Activated T-cell treated with anti-CD3 and anti-CD28 coated beads, Interleukin-2, amount 50 U/mL, for 72 hours (primary cell): ENCODE measurements around the gene RIPOR1. TPM values are rescaled to one million over a fixed set of nuclear protein-coding genes. Genes with fewer than 3 reads are reported as not detected.
"Not testable (repeated sequence)": the region's sequence is repeated elsewhere in the genome, so short reads cannot be mapped to it uniquely, and the experiment has no call there.

Experiments
- ATAC-seq, 2 donors: fragments of 150-1000 bp; cut with Tn5 transposase; replicated peaks in 1 of 2; 2 replicates each; pipeline ENCODE4 v1.10.0; 2021; ENCODE audit warnings: moderate library complexity in 2 of 2, mild to moderate bottlenecking in 1 of 2
- DNase-seq, 2 donors: peaks; one replicate each; pipeline ENCODE4 v3.0.0; 2021 to 2022; ENCODE audit warnings: mixed read lengths in 1 of 2
- H3K27ac Mint-ChIP-seq: one replicate; pipeline ENCODE4 v1.8.0; 2022; ENCODE audit warnings: mild to moderate bottlenecking, moderate library complexity, mixed read lengths
- H3K27me3 Mint-ChIP-seq: one replicate; pipeline ENCODE4 v1.8.0; 2022; ENCODE audit warnings: low read depth, mixed read lengths
- H3K36me3 Mint-ChIP-seq, 2 donors: one replicate each; pipeline ENCODE4 v1.8.0; 2022; ENCODE audit warnings: mixed read lengths in 2 of 2, mild to moderate bottlenecking in 1 of 2; ENCODE audit not compliant: insufficient read depth in 2 of 2
- H3K4me1 Mint-ChIP-seq: one replicate; pipeline ENCODE4 v1.8.0; 2022; ENCODE audit warnings: low read depth, mixed read lengths
- H3K4me3 Mint-ChIP-seq, 2 donors: one replicate each; pipeline ENCODE4 v1.8.0; 2022; ENCODE audit warnings: mild to moderate bottlenecking in 2 of 2, mixed read lengths in 2 of 2, moderate library complexity in 2 of 2
- H3K9me3 Mint-ChIP-seq, 2 donors: one replicate each; pipeline ENCODE4 v1.8.0; 2022; ENCODE audit warnings: mixed read lengths in 2 of 2
- total RNA-seq, 2 donors: library from RNA; stranded (reverse); gene quantifications; one replicate each; pipeline ENCODE4 v1.2.3, GENCODE V29; 2022

Gene RIPOR1
- total RNA-seq, 2 donors from 2014 or later = 34.2 to 54.6 TPM

DNA sequence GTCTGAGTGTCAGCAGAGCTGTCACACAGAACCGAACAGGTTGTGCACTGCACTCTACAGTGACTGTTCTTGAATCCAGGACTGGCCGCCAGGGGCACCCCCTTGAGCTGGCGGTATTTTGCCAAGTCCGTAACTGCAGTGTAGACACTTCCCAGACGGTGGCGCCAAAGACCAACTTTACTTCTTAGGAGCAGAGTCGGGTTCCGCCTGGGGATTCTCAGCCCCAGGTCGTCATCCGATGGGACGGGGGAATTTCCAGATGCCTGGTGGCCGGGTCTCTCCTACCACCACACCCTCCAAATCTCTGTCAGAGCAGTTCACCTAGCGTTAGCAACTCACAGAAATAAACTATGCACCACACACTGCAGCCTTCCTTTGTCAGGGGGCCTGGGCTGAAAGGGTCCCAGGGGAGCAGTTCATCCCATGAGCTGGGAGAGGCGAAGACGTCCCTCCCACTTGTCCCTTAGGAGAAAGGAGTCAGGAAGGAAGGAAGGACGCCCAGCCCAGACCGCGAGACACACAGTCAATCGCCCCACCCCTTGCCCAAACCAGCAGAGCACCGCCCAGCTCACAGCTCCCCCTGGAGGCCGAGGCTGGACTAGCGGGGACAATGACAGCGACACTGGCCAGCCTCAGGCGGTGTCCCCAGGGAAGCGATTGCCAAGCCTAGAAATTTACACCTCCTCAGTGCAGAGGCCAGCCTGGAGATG lies 7.4 kb upstream of the RIPOR1 start:
- Mint-ChIP-seq H3K9me3 (no peaks in the 10 kb centered on the region), H3K27ac (peak overlapping the region; percentile 86), H3K4me3 (peak overlapping the region; percentile 83 to 94), H3K4me1 (peaks cover 18% of the 10 kb centered on the region), H3K36me3 (no peaks in the 10 kb centered on the region), H3K27me3 (no peaks in the 10 kb centered on the region)
- ATAC-seq (peak; percentile 91 to 93), DNase-seq (peak; percentile 97)

DNA sequence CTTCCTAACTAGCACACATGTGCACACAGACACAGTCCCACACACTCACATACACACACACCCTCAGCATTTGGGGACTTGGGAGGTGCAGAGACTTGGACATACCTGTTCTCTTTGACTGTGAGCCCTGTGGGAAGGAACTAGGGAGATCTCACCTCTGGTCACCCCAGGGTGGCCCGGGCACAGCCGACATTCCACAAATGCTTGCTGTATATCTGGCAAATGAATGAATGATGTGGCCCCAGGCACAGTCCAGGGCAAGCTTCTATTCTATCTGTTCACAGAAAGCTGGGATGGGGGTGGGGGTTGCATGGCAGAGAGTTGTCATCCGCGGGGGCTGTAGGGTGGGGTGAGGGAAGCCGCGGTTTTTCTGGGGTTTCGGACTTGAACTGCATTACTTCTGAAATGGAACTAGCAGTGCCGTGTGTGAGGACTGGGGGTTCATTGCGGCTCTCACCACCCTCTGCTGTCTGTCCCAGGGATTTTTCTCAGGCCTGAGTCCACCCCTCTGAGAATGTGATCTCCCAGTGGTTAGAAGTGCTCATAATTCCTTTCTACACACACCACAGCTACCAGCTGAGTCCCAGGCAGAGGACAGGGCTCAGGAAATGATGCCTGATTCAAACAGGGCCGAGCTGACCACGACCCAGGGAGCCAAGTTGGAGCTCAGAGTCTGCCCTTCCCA lies 3.3 kb upstream of the RIPOR1 start:
- ATAC-seq (no peak), DNase-seq (no peak)
- peaks cover 5% of the 10 kb centered on the region for H3K27me3 Mint-ChIP-seq
- no peaks in the 10 kb centered on the region for H3K9me3 Mint-ChIP-seq
- no peaks in the 10 kb centered on the region for H3K36me3 Mint-ChIP-seq
- H3K27ac Mint-ChIP-seq = no peak overlapping the region
- peaks cover 16% of the 10 kb centered on the region for H3K4me1 Mint-ChIP-seq
- no peak overlapping the region for H3K4me3 Mint-ChIP-seq

DNA sequence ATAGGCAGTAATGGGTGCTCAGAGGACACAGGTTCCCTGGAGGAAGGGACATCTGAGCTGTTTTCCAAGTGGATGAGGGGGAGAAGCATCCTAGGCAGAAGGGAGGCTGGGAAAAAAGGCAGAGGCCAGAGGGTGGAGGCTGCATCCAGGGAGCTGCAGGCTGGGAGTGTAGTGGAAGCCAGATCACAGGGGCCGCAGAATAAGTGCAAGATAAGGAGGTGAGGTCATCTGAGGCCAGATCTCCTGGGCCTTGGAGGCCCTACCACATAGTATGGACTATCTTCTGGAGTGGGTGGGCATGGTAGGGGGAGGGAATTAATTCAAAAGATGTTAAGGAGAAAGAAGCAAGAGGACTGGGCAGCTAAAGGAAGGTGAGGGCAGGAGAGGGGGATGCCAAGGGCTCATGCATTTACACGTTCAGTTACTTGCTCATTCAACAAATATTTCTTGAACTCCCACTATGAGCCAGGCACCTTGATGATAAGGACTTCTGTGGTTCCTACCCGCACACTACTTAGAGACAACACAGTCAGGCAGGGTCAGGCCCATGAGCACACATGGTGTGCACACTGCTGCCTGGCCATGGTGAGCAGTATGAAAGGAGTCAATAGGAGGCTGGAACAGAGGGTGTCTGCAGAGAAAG lies 2.4 kb upstream of the RIPOR1 start:
- Mint-ChIP-seq H3K4me3 (no peak overlapping the region), H3K27me3 (peaks cover 12% of the 10 kb centered on the region), H3K9me3 (no peaks in the 10 kb centered on the region), H3K4me1 (peaks cover 15% of the 10 kb centered on the region), H3K27ac (no peak overlapping the region), H3K36me3 (no peaks in the 10 kb centered on the region)
- DNase-seq (no peak), ATAC-seq (no peak)

DNA sequence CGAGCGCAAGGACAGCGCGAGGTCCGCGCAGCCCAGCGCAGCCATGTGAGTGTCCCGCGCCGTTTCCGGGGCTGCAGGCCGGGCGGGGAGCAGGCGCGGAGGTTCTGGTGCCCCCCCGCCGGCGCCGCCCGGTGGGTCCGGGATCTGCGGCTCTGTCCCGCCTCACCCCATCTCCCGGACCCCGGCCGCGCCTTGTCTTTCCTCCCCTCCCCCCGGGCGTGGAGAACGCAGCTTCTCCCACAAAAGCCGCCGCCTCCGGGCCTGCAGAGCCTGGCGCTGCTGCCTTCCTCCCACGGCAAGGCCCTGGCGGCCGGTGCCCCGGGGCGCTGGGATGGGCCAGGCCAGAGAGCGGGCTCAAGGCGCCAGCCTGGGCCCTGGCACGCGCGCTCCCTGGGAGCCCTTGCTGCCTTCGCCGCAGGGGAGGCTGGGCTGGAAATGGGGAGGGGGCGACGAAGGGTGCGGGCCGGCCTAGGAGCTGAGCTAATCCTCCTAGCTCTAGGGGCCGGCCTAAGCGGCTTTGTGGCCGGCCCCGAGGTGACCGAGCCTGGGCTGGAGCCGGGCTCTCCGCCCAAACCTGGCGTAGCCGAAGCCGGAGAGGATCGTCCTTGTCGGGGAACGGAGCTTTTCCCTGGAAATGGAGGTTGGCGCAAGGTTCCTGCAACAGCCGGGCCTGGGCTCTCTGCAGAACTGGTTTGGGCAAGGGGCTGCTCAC lies 397 bp downstream of the RIPOR1 start:
- peaks cover 19% of the 10 kb centered on the region for H3K4me1 Mint-ChIP-seq
- no peaks in the 10 kb centered on the region for H3K36me3 Mint-ChIP-seq
- H3K27me3 Mint-ChIP-seq = peaks cover 28% of the 10 kb centered on the region
- H3K27ac Mint-ChIP-seq = no peak overlapping the region
- H3K4me3 Mint-ChIP-seq = peak overlapping the region; percentile 81 to 84
- H3K9me3 Mint-ChIP-seq = no peaks in the 10 kb centered on the region
- DNase-seq (peak; percentile 47 to 54), ATAC-seq (peak; percentile 63 to 69)

DNA sequence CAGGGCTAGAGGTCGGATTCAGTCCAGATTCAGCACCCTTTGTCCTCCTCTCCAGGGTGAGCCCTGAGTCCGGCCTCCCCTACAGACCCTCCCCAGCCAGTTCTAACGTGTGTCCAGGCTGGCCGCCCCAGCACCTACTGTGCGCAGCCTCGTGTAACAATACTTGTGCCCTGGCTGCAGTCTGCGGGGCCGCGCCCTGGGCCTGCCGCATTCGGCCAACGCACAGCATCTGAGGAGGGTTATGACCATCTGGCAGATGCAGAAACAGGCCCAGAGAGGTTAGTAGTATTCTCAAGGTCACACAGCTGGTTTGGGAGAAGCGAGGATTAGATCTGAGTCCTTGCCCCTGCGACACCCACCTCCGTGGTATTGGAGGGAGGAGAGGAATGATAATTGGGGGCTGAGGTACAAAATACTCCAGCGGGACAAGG lies 968 bp downstream of the RIPOR1 start:
- H3K4me1 Mint-ChIP-seq = peaks cover 19% of the 10 kb centered on the region
- no peaks in the 10 kb centered on the region for H3K9me3 Mint-ChIP-seq
- no peak for DNase-seq
- no peak overlapping the region for H3K27ac Mint-ChIP-seq
- no peak for ATAC-seq
- no peaks in the 10 kb centered on the region for H3K36me3 Mint-ChIP-seq
- peak overlapping the region; percentile 81 to 84 for H3K4me3 Mint-ChIP-seq
- H3K27me3 Mint-ChIP-seq = peaks cover 28% of the 10 kb centered on the region

DNA sequence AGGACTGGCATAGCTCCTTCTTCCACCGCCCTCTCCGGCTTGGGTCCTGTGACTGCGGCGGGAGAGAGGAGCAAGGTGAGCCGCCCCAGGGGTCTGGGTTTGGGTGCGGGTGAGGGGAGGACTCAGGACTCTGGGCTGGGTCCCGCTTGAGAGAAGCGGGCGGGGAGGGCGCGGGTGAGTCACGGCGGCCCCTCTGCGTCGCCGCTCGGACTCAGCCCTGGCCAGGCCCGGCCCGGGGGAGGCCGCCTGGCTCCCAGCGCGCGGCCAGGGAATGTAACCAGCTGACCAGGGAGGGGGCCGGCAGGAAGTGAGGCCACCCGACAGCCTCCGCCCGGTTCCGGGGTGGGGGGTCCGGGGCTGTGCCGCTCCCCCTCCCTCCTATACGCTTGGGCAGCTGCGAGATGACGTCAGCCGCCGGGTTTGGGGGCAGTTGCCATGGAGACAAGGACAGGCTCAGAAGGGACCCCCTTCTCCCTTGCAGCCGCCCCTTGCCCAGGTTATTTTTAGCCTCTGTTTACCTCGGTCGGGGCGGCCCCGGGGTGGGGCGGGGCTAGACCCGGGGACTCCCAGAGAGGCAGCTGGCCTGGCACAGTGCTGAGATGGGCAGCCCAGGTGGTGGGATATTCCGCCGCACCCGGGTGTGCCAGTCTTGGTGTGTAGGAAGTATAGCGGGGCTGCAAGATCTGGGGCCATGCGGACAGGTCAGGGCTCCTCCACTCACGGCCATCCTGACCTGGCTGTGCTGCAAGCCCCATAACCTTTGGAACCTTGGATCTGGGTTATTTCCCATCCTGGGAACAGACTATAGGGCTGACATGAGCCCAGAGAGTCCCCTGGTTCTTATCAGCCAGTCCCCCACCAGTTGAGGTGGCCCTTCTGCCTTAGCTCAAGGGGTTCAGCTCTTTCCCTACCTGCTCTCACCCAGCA lies 1.6 kb downstream of the RIPOR1 start:
- Mint-ChIP-seq H3K4me3 (peak overlapping the region; percentile 81 to 84), H3K27me3 (peaks cover 32% of the 10 kb centered on the region), H3K36me3 (no peaks in the 10 kb centered on the region), H3K4me1 (peaks cover 19% of the 10 kb centered on the region), H3K9me3 (no peaks in the 10 kb centered on the region), H3K27ac (no peak overlapping the region)
- ATAC-seq (peak; percentile 30 to 41), DNase-seq (no peak)

DNA sequence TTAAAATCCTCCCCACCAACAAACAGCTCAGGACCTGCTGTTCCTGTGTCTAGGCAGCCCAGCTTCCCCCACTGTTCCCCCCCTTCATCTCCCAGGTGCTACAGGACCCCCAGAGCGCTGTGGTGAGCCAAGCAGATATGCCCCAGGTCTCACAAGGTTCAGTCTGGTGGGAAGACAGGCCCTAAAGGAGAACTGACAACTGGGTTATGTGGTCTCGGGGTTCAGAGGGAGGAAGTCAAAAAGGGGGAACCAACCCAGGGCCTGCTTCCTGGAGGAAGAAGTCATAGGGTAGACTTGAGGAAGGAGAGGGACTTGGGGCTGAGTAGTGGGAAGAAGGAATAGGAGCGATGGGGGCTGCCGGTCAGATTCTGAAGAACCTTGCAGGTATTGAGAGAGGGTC lies 2.6 kb downstream of the RIPOR1 start:
- H3K4me1 Mint-ChIP-seq = peaks cover 26% of the 10 kb centered on the region
- H3K9me3 Mint-ChIP-seq = no peaks in the 10 kb centered on the region
- ATAC-seq (no peak), DNase-seq (no peak)
- H3K36me3 Mint-ChIP-seq = no peaks in the 10 kb centered on the region
- no peak overlapping the region for H3K4me3 Mint-ChIP-seq
- no peak overlapping the region for H3K27ac Mint-ChIP-seq
- peaks cover 41% of the 10 kb centered on the region for H3K27me3 Mint-ChIP-seq

DNA sequence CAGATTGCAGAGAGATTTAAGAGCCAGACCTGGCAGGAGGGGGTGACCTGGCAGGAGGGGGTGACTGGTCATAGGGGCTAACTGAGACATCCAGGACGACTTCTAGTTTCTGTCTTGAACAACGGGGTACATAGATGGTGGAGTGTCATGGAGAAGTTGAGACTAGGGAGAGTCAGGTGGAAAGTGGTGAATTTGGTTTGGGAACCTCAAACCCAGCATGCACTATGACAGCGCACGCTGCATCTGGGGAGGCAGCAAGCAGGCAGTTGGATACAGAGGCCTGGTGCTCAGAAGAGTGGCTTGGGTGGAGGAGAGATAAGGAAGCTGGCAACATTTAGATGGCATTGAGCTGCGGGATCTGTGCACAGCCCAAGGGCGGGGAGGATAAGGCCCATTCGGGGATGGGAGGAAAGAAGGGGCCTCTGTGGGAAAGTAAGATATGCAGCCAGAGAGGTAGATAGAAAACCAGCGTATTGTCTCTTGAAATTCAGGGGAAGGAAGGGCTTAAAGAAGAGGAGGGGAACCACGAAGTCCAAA lies 4.5 kb downstream of the RIPOR1 start:
- peaks cover 50% of the 10 kb centered on the region for H3K27me3 Mint-ChIP-seq
- H3K27ac Mint-ChIP-seq = no peak overlapping the region

DNA sequence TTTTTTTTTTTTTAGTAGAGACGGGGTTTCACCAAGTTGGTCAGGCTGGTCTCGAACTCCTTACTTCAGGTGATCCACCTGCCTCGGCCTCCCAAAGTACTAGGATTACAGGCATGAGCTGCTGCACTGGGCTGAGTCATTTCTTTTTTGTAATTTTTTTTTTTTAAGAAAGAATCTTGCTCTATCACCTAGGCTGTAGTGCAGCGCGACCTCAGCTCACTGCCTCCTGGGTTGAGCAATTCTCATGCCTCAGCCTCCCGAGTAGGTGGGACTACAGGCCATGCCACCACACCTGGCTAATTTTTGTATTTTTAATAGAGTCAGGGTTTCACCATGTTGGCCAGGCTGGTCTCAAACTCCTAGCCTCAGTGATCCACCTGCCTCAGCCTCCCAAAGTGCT lies 5.4 kb downstream of the RIPOR1 start:
- Mint-ChIP-seq H3K27me3 (peaks cover 50% of the 10 kb centered on the region), H3K4me1 (peaks cover 39% of the 10 kb centered on the region)
- ATAC-seq, H3K36me3 Mint-ChIP-seq, H3K27ac Mint-ChIP-seq, H3K4me3 Mint-ChIP-seq, DNase-seq, H3K9me3 Mint-ChIP-seq: not testable (repeated sequence)

More for the DNA sequence above, 4.5 kb downstream of the RIPOR1 start:
- no peaks in the 10 kb centered on the region for H3K9me3 Mint-ChIP-seq
- H3K4me1 Mint-ChIP-seq = peaks cover 36% of the 10 kb centered on the region
- no peak for ATAC-seq
- no peaks in the 10 kb centered on the region for H3K36me3 Mint-ChIP-seq
- no peak for DNase-seq
- H3K4me3 Mint-ChIP-seq = no peak overlapping the region

DNA sequence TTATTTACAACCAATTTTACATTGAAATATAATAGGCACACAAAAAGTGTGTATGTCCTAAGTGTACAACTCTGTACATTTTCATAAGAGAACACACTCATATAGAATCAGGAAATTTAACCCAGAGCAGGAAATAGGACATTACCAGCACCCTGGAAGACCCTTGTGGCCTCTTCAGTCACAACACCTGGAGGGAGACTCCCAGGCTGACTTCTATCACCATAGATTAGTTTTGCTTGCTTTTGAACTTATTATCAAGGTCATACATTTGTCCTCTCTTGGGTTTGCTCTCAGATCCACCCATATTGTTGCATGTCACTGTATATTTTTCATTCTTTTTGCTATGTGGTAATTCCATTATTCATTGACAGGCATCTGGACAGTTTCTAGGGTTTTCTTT lies 5.8 kb downstream of the RIPOR1 start:
- no peak for ATAC-seq
- Mint-ChIP-seq H3K4me3 (no peak overlapping the region), H3K27me3 (peaks cover 50% of the 10 kb centered on the region), H3K9me3 (no peaks in the 10 kb centered on the region), H3K4me1 (peaks cover 41% of the 10 kb centered on the region), H3K36me3 (no peaks in the 10 kb centered on the region), H3K27ac (no peak overlapping the region)
- DNase-seq = no peak

DNA sequence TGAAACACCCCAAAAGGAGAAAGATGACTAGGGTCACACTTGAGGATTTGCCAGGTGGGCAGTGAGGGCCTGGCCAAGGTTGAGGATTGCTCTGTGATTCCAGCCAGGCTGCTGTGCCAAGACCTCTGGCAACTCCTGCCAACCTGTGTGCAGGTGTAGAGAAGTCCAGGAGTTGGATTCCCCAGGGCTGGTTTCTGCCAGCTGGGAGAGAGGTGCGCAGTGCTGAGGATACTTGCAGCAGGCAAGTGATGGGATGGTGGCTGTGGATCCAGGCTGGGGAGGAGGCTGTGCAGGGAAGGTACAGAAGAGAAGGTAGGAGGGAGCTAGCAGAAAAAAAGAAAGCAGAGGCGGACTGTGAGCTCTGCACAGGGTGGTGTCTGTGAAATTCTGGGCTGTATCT lies 6.6 kb downstream of the RIPOR1 start:
- H3K27ac Mint-ChIP-seq = no peak overlapping the region
- no peaks in the 10 kb centered on the region for H3K36me3 Mint-ChIP-seq
- H3K4me3 Mint-ChIP-seq = peak overlapping the region in 1 of 2 donors; percentile 13
- no peak for DNase-seq
- H3K9me3 Mint-ChIP-seq = no peaks in the 10 kb centered on the region
- H3K4me1 Mint-ChIP-seq = peaks cover 35% of the 10 kb centered on the region
- H3K27me3 Mint-ChIP-seq = peaks cover 46% of the 10 kb centered on the region
- ATAC-seq = no peak

DNA sequence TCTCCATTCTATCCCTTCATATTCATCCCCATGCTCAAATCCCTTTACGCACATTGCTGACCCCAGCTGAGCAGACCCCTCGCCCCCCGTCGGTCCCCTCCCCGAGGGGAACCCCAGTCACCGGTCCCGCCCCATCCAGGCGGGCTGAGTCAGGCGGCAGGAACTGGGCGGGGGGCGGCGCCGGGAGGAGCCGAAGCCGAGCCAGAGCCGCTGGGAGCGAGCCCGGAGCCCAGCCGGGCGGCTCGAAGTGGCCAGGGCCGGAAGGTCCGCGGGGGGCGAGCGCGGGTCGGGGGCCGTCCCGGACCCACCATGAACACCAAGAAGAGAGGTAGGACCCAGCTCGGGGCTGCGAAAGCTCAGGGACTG lies 8.6 kb downstream of the RIPOR1 start:
- H3K36me3 Mint-ChIP-seq = peaks cover 2 to 5% of the 10 kb centered on the region in 2 donors
- H3K4me1 Mint-ChIP-seq = peaks cover 38% of the 10 kb centered on the region
- peak overlapping the region; percentile 70 for H3K27ac Mint-ChIP-seq
- ATAC-seq = peak; percentile 66 to 77
- H3K27me3 Mint-ChIP-seq = peaks cover 35% of the 10 kb centered on the region
- H3K9me3 Mint-ChIP-seq = no peaks in the 10 kb centered on the region
- peak; percentile 65 to 79 for DNase-seq
- H3K4me3 Mint-ChIP-seq = peak overlapping the region; percentile 83 to 87
